GM19025 (cell line): ENCODE data around the gene IGF1.
"Not testable (repeated sequence)": the region's sequence is repeated elsewhere in the genome, so short reads cannot be mapped to it uniquely, and the experiment has no call there.

Experiments
- ATAC-seq: cut with Tn5 transposase; IDR thresholded peaks from one replicate; pipeline ENCODE4 v1.9.1; 2021; ENCODE audit warnings: mild to moderate bottlenecking, low read depth, moderate library complexity; ENCODE audit not compliant: unreplicated experiment

IGF1 gene

GRCh38 chr12:102463659-102464249 lies 16.6 kb downstream of the IGF1 start:
- ATAC-seq = no peak

GRCh38 chr12:102462795-102463465 lies 17.4 kb downstream of the IGF1 start:
- ATAC-seq = no peak

- no peak for ATAC-seq
These were observed 18.0 kb downstream of the IGF1 start for GRCh38 chr12:102462386-102462785.

DNA sequence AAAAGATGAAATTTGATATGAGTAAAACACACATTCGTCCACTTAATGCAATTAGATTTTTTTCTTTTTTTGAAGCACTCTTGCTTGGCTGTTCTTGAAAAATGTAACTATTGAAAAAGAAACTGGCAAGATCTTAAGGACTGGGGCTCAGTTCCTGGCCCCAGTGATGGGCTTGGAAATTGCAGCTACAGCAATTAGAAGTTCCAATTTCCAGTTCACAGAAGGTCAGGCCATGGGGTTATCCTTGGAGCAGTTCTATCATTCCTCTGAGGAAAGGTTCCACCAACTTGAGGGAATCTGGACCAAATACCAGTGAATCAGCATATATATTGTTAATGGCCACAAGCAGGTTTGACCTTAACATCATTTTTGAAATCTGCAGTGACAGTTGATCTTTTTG lies 18.9 kb downstream of the IGF1 start:
- no peak for ATAC-seq

GRCh38 chr12:102459314-102459713 lies 21.0 kb downstream of the IGF1 start:
- ATAC-seq = no peak

DNA sequence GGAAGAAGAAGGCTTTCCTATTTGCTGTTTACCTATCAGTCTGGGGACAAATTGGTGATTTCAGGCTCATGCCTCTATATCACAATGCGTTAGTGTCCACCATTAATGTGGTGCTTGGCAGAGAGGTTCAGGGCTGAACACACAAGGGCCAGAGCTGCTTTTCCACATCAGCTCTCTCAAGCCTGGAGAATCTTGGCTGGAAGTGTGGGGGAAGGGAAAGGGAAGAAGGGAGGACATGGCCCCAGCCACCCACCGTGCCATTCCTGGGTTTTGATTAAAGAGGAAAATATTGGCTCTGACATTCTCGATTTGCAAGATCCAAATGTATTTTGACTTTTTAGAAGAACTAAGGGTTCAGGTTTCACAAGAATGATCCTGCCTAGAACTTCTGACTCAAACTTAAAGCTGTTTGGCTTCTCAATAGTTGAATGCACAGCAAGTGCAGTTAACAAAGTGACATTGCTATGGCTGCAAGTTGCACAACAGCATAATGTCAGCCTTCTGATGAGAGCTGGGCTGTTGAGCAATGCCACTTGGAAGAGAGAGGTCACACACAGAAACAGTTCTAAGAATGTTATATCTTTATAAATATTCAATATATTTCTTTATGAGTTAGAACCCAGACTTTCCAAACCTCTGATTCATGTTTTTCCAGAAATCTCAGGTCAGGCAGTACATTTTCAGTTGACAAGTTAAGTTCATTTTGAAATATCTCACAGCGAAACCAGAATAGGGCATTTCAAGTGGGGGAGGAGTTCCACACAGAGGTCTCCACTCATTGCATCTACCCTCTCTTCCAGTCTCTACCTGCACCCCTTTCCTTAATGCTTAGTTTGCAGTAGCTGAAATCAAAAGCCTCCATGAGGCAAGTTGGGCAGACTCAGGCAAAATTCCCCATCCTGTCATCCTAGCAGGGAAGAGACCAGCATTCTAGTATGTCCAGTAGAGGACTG lies 25.3 kb downstream of the IGF1 start:
- ATAC-seq = no peak

GRCh38 chr12:102454330-102454729 lies 26.0 kb downstream of the IGF1 start:
- ATAC-seq = no peak

DNA sequence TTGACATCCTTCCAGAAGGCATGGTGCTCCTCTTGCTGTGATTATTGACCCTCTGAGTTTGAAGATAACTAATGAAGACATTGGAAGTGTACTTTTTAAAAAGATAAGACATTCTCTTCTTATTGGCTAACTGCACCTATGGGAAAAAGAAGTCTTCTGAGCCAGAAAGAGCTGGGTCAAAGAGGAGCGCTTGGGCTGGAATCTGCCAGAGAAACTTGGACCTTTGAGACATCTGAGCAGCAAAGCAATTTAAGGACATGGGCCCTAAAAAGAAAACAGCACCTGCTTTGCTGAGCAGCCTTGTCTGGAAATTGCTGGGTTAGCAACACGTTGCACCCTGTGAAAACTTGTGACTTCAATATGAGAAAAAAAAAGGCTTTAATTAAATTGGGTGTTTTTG lies 27.8 kb downstream of the IGF1 start:
- ATAC-seq = no peak

GRCh38 chr12:102449018-102449417 lies 31.3 kb downstream of the IGF1 start:
- ATAC-seq = not testable (repeated sequence)

DNA sequence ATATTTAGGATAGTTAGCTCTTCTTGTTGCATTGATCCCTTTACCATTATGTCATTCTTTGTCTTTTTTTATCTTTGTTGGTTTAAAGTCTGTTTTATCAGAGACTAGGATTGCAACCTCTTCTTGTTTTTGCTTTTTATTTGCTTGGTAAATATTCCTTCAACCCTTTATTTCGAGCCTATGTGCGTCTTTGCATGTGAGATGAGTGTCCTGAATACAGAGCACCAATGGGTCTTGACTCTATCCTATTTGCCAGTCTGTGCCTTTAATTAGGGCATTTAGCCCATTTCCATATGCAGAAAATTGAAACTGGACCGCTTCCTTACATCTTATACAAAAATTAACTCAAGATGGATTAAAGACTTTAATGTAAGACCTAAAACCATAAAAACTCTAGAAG lies 32.9 kb downstream of the IGF1 start:
- not testable (repeated sequence) for ATAC-seq

DNA sequence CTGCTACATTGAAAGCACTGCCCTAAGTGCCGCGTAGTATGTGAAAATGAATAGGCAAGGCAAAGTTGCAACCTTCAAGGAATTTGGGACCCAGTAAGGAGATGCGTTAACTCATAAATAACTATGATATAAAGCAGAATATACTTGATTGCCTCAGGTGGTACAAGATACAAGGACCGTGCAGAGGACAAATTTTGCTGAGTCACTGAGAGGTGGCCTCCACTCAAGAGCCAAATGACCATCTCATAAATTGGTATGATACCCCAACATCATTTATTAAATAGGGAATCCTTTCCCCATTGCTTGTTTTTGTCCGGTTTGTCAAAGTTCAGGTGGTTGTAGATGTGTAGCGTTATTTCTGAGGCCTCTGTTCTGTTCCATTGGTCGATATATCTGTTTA lies 35.7 kb downstream of the IGF1 start:
- no peak for ATAC-seq

- ATAC-seq = no peak
These were observed 36.3 kb downstream of the IGF1 start for GRCh38 chr12:102444093-102444492.

- ATAC-seq = no peak
These were observed 39.2 kb downstream of the IGF1 start for GRCh38 chr12:102441077-102441596.

DNA sequence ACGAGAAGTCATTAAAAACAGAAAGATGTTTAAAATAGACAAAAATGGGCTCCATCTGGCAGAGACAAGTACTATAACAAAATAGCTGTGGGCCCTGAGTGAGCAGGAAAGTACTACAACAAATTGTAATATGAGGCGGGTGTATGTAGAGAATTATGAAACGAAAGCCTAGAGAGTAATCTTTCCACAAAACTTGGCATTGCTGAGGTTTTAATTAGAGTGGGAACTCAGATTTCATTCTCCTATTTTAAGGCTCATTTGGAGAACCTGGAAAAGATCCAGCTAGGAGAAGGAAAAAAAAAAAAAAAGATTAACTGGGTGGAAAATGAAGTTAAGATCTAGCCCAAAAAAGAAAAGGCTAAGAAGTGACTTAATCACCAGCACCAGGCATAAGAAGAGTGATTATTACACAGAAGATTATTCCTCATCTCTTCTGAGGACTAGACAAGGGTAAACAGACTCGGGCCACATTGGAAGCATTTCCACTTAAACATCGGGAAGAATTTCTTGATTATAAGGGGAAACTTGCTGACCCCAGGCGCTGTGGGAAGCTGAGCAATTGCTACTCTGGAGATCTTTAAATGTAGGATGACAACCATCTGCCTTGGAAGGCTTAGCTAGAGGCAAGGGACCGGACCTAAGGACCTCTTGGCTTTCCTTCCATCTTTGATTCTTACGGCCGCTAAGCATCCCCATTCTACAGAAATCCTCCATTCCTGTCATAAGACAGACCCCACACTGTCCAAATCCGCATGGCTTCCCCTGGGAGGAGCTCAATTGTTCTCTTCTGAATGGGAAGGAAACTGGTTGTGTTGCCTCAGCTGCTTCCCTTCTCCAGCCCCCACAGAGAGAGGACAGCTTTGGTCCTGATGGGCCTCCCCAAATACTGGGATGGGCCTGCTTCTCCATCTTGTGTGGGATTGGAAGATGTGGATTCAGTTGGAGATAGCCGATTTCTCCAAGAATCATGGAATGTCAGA lies 40.6 kb downstream of the IGF1 start:
- no peak for ATAC-seq

GRCh38 chr12:102438827-102439210 lies 41.5 kb downstream of the IGF1 start:
- ATAC-seq = no peak

DNA sequence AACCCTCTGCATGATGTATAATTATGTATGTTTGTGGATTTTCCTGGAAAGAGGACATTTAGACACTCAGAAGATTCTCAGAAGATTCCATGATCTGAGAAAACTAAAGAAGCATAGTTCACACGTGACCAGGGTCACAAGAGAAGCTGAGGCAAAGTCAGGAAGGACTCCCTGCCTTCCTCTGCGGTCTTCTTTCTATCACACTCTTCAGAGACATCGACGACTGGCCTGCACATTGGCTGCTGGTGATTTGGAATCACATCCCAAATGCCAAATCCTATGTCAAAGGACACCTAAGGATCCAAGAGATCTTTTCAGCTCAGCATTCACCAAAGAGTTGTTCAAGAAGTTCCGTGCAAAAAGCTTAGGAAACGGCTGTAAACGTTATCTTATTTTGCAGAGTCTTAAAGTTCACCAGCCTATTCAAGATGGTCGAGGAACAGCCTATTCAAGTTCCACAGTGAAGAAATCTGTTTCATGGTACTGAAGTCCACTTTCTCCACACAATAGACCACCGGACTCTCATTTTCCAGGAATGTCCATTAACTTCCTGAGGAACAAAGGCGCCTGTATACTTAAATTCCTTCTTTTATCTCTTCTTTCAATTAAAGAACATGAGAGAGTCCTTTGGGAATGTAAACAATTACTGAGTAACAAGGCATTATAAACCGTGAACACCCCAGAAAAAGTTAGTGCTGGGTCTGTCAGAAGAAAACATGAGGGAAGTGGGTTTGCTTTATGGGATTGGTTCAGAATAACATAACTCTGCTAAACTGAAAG lies 42.1 kb downstream of the IGF1 start:
- ATAC-seq = no peak

DNA sequence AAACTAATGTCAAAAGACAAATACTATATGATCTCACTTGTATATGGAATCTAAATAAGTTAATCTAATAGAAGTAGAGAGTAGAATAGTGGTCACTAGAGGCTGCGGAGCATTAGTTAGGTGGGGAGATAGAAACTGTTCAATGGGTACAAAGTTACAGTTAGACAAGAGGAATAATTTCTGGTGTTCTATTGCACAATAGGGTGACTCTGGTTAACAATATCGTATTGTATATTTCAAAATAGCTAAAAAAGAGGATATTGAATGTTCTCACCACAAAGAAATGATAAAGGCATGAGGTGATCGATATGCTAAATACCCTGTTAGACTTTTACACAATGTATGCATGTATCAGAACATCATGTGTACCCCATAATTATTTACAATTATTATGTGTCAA lies 42.9 kb downstream of the IGF1 start:
- no peak for ATAC-seq

DNA sequence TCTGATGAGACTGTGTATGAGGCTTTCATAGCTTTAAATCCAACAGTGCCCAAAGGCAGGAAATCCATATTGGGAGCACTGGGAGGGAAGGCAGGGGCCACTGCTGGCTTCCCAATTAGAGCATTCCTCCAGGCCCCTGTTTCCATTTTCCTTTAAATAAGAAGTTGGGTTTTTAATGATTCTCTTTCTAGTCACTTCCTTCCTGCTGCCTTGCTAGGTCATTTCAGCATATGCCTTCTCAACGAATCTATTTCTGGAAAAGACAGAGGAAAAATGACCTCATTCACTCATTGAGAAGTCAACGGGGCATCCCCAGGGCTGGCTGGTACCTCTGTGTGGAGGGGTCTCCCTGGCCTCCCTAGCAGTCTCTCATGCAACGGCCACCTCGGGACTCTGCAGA lies 43.5 kb downstream of the IGF1 start:
- ATAC-seq = no peak

DNA sequence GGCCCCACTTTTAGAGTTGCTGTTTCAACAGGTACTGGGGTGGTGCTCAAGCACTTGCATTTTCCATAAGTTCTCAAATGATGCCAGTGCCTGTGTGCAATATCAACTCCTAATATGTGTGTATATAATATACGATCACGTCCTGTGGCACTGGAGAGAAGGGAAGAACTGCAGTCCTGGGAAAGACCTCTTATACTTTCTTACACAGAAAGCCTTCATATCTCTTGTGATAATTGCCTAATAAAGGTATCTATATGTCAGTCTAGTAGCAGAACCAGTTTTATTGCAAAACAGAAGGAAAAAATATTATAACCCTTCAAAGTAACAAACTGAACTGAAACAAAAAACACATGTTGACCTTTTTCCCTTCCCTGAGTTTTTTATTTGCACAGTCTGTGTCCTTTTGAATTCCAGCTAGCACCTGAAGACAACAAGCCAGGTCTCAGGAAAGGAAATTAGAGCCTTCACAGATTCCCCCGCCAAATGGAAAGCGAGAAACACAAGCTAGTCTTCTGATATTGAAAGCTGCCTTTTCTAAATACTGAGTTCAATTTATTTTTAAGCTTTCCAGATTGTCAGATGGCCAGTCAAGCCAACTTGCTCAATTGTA lies 44.4 kb downstream of the IGF1 start:
- no peak for ATAC-seq
